Measurements from ENCODE around the gene ARHGAP1. TPM values are rescaled to one million over a fixed set of nuclear protein-coding genes. Genes with fewer than 3 reads are reported as not detected.

The ARHGAP1 gene
- total and polyA plus RNA-seq, 9 of the 15 experiments (the other 6 are each of a cell fraction or from before 2014, with no cell fraction given): 3.6 to 30.4 (median 8.2) TPM

DNA sequence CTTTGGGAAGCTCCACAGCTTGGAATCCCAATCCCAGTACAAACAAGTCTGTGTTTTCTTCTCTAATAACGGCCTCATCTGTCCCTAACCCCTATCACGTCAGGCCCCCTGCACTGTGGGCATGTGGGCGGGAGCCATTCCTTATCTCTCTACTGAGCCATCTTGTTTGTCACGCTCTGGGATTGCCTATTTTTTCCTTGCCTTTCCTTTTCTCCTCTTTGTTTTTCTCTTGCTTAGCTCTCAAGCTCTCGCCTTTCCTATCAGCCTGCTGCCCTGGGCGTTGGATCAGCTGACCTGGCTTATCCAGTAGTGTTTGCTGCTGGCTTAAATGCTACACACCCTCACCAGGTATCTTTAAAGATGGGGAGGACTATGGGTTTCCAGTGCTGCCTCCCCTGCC is 35.8 kb downstream of the ARHGAP1 start (continued):
- TF ChIP-seq, protein P1, sequence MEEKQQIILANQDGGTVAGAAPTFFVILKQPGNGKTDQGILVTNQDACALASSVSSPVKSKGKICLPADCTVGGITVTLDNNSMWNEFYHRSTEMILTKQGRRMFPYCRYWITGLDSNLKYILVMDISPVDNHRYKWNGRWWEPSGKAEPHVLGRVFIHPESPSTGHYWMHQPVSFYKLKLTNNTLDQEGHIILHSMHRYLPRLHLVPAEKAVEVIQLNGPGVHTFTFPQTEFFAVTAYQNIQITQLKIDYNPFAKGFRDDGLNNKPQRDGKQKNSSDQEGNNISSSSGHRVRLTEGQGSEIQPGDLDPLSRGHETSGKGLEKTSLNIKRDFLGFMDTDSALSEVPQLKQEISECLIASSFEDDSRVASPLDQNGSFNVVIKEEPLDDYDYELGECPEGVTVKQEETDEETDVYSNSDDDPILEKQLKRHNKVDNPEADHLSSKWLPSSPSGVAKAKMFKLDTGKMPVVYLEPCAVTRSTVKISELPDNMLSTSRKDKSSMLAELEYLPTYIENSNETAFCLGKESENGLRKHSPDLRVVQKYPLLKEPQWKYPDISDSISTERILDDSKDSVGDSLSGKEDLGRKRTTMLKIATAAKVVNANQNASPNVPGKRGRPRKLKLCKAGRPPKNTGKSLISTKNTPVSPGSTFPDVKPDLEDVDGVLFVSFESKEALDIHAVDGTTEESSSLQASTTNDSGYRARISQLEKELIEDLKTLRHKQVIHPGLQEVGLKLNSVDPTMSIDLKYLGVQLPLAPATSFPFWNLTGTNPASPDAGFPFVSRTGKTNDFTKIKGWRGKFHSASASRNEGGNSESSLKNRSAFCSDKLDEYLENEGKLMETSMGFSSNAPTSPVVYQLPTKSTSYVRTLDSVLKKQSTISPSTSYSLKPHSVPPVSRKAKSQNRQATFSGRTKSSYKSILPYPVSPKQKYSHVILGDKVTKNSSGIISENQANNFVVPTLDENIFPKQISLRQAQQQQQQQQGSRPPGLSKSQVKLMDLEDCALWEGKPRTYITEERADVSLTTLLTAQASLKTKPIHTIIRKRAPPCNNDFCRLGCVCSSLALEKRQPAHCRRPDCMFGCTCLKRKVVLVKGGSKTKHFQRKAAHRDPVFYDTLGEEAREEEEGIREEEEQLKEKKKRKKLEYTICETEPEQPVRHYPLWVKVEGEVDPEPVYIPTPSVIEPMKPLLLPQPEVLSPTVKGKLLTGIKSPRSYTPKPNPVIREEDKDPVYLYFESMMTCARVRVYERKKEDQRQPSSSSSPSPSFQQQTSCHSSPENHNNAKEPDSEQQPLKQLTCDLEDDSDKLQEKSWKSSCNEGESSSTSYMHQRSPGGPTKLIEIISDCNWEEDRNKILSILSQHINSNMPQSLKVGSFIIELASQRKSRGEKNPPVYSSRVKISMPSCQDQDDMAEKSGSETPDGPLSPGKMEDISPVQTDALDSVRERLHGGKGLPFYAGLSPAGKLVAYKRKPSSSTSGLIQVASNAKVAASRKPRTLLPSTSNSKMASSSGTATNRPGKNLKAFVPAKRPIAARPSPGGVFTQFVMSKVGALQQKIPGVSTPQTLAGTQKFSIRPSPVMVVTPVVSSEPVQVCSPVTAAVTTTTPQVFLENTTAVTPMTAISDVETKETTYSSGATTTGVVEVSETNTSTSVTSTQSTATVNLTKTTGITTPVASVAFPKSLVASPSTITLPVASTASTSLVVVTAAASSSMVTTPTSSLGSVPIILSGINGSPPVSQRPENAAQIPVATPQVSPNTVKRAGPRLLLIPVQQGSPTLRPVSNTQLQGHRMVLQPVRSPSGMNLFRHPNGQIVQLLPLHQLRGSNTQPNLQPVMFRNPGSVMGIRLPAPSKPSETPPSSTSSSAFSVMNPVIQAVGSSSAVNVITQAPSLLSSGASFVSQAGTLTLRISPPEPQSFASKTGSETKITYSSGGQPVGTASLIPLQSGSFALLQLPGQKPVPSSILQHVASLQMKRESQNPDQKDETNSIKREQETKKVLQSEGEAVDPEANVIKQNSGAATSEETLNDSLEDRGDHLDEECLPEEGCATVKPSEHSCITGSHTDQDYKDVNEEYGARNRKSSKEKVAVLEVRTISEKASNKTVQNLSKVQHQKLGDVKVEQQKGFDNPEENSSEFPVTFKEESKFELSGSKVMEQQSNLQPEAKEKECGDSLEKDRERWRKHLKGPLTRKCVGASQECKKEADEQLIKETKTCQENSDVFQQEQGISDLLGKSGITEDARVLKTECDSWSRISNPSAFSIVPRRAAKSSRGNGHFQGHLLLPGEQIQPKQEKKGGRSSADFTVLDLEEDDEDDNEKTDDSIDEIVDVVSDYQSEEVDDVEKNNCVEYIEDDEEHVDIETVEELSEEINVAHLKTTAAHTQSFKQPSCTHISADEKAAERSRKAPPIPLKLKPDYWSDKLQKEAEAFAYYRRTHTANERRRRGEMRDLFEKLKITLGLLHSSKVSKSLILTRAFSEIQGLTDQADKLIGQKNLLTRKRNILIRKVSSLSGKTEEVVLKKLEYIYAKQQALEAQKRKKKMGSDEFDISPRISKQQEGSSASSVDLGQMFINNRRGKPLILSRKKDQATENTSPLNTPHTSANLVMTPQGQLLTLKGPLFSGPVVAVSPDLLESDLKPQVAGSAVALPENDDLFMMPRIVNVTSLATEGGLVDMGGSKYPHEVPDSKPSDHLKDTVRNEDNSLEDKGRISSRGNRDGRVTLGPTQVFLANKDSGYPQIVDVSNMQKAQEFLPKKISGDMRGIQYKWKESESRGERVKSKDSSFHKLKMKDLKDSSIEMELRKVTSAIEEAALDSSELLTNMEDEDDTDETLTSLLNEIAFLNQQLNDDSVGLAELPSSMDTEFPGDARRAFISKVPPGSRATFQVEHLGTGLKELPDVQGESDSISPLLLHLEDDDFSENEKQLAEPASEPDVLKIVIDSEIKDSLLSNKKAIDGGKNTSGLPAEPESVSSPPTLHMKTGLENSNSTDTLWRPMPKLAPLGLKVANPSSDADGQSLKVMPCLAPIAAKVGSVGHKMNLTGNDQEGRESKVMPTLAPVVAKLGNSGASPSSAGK (IDR thresholded peaks at IDR 0.05): no peak
- TF ChIP-seq, protein P2, sequence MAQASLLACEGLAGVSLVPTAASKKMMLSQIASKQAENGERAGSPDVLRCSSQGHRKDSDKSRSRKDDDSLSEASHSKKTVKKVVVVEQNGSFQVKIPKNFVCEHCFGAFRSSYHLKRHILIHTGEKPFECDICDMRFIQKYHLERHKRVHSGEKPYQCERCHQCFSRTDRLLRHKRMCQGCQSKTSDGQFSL (CRISPR knock-in tag; IDR thresholded peaks at IDR 0.05): no peak
- TF ChIP-seq, protein P2 (tag; IDR thresholded peaks at IDR 0.05): no peak
- TF ChIP-seq ZBTB7A (IDR thresholded peaks at IDR 0.05; ENCODE audit: borderline replicate concordance, control insufficient read depth, low read depth, low read length): peak; percentile 36; the same call in 1 of the 2 replicates
- TF ChIP-seq, protein P3, sequence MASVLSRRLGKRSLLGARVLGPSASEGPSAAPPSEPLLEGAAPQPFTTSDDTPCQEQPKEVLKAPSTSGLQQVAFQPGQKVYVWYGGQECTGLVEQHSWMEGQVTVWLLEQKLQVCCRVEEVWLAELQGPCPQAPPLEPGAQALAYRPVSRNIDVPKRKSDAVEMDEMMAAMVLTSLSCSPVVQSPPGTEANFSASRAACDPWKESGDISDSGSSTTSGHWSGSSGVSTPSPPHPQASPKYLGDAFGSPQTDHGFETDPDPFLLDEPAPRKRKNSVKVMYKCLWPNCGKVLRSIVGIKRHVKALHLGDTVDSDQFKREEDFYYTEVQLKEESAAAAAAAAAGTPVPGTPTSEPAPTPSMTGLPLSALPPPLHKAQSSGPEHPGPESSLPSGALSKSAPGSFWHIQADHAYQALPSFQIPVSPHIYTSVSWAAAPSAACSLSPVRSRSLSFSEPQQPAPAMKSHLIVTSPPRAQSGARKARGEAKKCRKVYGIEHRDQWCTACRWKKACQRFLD (CRISPR knock-in tag; IDR thresholded peaks at IDR 0.05): peak; percentile 76; the same call in 1 of the 2 replicates
- peak; percentile 77 for TF ChIP-seq DPF2 (IDR thresholded peaks at IDR 0.05)
